HepG2 (cell line): Measurements from ENCODE around the gene MYADML2. TPM values are rescaled to one million over a fixed set of nuclear protein-coding genes. Genes with fewer than 3 reads are reported as not detected.

Experiments
- FOXK1 ChIP-seq: sonication (generic); formaldehyde crosslinking; IDR thresholded peaks from 2 replicates; pipeline ENCODE4 v1.4.0; 2020; ENCODE audit warnings: low read depth, missing genetic modification reagents, borderline replicate concordance
- GTF2F1 ChIP-seq: fragments of 150-350 bp; IDR thresholded peaks from 2 replicates; pipeline ENCODE4 v1.6.1; 2014; ENCODE audit warnings: low read length
- MAX ChIP-seq: IDR thresholded peaks from 2 replicates; pipeline ENCODE4 v1.6.1; 2012; ENCODE audit warnings: inconsistent platforms
- MED13 ChIP-seq: sonication (generic); formaldehyde crosslinking; IDR thresholded peaks from 2 replicates; pipeline ENCODE4 v1.5.0; 2020; ENCODE audit warnings: missing genetic modification reagents
- MLXIP ChIP-seq: sonication (generic); formaldehyde crosslinking; IDR thresholded peaks from 2 replicates; pipeline ENCODE4 v1.9.0; 2021; ENCODE audit warnings: missing genetic modification reagents, borderline replicate concordance
- MTA3 ChIP-seq: sonication (generic); formaldehyde crosslinking; IDR thresholded peaks from 2 replicates; pipeline ENCODE4 v1.4.0; 2020; ENCODE audit warnings: missing genetic modification reagents
- NAIF1 ChIP-seq: sonication (generic); formaldehyde crosslinking; IDR thresholded peaks from 2 replicates; pipeline ENCODE4 v1.5.0; 2020; ENCODE audit warnings: mild to moderate bottlenecking, missing genetic modification reagents, borderline replicate concordance
- NR3C1 ChIP-seq: sonication (generic); formaldehyde crosslinking; IDR thresholded peaks from 2 replicates; pipeline ENCODE4 v1.4.0; 2020; ENCODE audit warnings: missing genetic modification reagents
- PPARG ChIP-seq: conservative IDR thresholded peaks from 2 replicates; pipeline ENCODE4 v1.6.1; 2016; ENCODE audit warnings: missing biosample characterization, missing genetic modification reagents
- TFDP1 ChIP-seq: IDR thresholded peaks from 2 replicates; pipeline ENCODE4 v1.6.1; 2016; ENCODE audit warnings: missing compliant biosample characterization, missing genetic modification reagents, borderline replicate concordance
- U2AF1 ChIP-seq: fragments of 200-400 bp; formaldehyde crosslinking; optimal IDR thresholded peaks from 2 replicates; pipeline ENCODE3; 2017; ENCODE audit warnings: mild to moderate bottlenecking, low read depth, low read length
- ZFAT ChIP-seq: sonication (generic); formaldehyde crosslinking; conservative IDR thresholded peaks from 2 replicates; pipeline ENCODE4 v1.8.1; 2023; ENCODE audit warnings: missing genetic modification reagents, inconsistent platforms
- ZNF124 ChIP-seq: sonication (generic); formaldehyde crosslinking; IDR thresholded peaks from 2 replicates; pipeline ENCODE4 v1.4.0; 2020; ENCODE audit warnings: missing genetic modification reagents
- ZNF275 ChIP-seq: sonication (generic); formaldehyde crosslinking; IDR thresholded peaks from 2 replicates; pipeline ENCODE4 v1.8.0; 2022; ENCODE audit warnings: missing genetic modification reagents, mild to moderate bottlenecking, inconsistent platforms, borderline replicate concordance
- ZNF280D ChIP-seq: sonication (generic); formaldehyde crosslinking; IDR thresholded peaks from 2 replicates; pipeline ENCODE4 v1.5.1; 2020; ENCODE audit warnings: mild to moderate bottlenecking, missing genetic modification reagents
- ZNF3 ChIP-seq: IDR thresholded peaks from 2 replicates; pipeline ENCODE4 v1.7.0; 2017; ENCODE audit warnings: inconsistent platforms
- ZNF883 ChIP-seq: sonication (generic); formaldehyde crosslinking; IDR thresholded peaks from 2 replicates; pipeline ENCODE4 v1.5.1; 2020; ENCODE audit warnings: mild to moderate bottlenecking, missing genetic modification reagents; ENCODE audit errors: not compliant biosample characterization
- ZNF891 ChIP-seq: sonication (generic); formaldehyde crosslinking; IDR thresholded peaks from 2 replicates; pipeline ENCODE4 v1.5.0; 2020; ENCODE audit warnings: mild to moderate bottlenecking, missing genetic modification reagents
- polyA plus RNA-seq, 8 experiments: library from polyadenylated mRNA; depleted of rRNA in 3 of 8; stranded (reverse) in 7 of 8; unstranded in 1 of 8; fragments of >200 nt; fragmentation: Illumina TruSeq in 4 of 8; extraction: Trizol in 4 of 8; gene quantifications; 2 replicates each; pipeline versions ENCODE4 v1.2.1 to v1.2.3, GENCODE V29; 2011 to 2016; ENCODE audit warnings: low read depth in 4 of 8, missing spikeins in 1 of 8, mixed read lengths in 1 of 8; ENCODE audit not compliant: insufficient read depth in 1 of 8
- total RNA-seq, 5 experiments: library from RNA; depleted of rRNA; stranded (reverse); fragments of >200 nt; fragmentation: Illumina TruSeq; extraction: Trizol; gene quantifications; 2 replicates each; pipeline ENCODE4 v1.2.3, GENCODE V29; 2016; ENCODE audit warnings: low read depth in 1 of 5
- TF ChIP-seq, protein P1 (sequence below): sonication (generic); formaldehyde crosslinking; IDR thresholded peaks from 2 replicates; pipeline ENCODE4 v1.8.1; 2023; ENCODE audit warnings: mild to moderate bottlenecking, inconsistent platforms, moderate library complexity, missing genetic modification reagents, borderline replicate concordance

MYADML2 gene
- total and polyA plus RNA-seq, 2 of the 13 experiments (the other 11 are each of a cell fraction or from before 2014, with no cell fraction given): not detected

DNA sequence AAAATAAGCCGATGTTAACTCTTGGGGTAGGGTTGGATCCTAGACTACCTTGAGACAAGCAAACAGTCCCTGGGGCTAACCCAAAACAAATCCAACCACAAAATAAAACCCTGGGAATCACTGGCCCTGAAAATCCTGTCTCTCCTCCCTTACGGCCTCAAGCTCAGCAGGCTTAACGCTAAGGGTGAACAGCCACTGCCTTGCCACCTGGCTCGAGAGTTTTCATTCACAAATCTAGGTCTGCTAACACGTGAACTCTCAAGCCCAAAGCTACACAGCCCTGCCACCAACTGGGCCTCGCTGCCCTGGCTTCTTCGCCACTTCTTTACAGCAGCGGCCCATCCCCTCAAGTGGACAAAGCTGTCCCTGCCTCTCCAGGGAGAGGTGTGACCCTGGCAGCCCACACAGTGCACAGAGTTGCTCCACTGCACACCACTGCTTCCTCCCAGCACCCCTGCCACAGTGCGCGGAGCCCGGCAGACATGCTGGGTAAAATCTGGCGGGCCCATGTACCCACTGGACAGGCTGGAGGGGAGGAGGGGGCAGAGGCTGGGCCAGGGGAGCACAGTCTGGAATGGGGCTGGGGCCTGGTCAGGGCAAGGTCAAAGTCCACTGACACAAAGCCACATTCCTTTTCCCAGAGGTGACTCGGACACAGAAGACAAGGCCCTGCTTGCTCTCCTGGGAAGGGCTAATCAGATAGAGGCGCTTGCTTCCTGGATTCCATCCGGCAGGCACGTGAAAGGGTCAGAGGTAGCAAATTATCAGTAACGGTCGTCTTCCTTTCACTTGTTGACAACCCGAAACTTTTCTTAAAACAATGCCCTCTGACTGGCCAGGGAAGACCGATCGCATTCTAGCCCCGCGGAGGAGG is 36.8 kb downstream of the MYADML2 start (continued):
- 0 out of 2 replicates have a peak, but pooled peaks have one; percentile 55 for TF ChIP-seq ZNF280D (CRISPR knock-in tag)
- peak; percentile 95; the same call in 1 of the 2 replicates for TF ChIP-seq ZNF891
- no peak for TF ChIP-seq GTF2F1
- no peak for TF ChIP-seq MTA3
- peak; percentile 93; the same call in 1 of the 2 replicates for TF ChIP-seq ZNF275 (CRISPR knock-in tag)
- 0 out of 2 replicates have a peak, but pooled peaks have one; percentile 49 for TF ChIP-seq ZFAT
- no peak for TF ChIP-seq NAIF1 (CRISPR knock-in tag)
- TF ChIP-seq, protein P1, sequence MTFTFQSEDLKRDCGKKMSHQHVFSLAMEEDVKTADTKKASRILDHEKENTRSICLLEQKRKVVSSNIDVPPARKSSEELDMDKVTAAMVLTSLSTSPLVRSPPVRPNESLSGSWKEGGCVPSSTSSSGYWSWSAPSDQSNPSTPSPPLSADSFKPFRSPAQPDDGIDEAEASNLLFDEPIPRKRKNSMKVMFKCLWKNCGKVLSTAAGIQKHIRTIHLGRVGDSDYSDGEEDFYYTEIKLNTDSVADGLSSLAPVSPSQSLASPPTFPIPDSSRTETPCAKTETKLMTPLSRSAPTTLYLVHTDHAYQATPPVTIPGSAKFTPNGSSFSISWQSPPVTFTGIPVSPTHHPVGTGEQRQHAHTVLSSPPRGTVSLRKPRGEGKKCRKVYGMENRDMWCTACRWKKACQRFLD (CRISPR knock-in tag): no peak
- no peak for TF ChIP-seq ZNF3 (CRISPR knock-in tag)
- peak; percentile 91 for TF ChIP-seq PPARG (CRISPR knock-in tag)
- no peak for TF ChIP-seq U2AF1
- TF ChIP-seq NR3C1: no peak
- peak; percentile 93 for TF ChIP-seq MED13
- TF ChIP-seq ZNF883 (CRISPR knock-in tag): peak; percentile 45
- peak; percentile 86; the same call in 1 of the 2 replicates for TF ChIP-seq FOXK1 (CRISPR knock-in tag)
- TF ChIP-seq MLXIP (CRISPR knock-in tag): peak; percentile 97
- TF ChIP-seq ZNF124 (CRISPR knock-in tag): no peak; the same call in 1 of the 2 replicates
- peak; percentile 38 for TF ChIP-seq TFDP1 (CRISPR knock-in tag)
- peak; percentile 51; the same call in 1 of the 2 replicates for TF ChIP-seq MAX
